Stimulated activated CD4-positive, alpha-beta T cell treated with anti-CD3 and anti-CD28 coated beads, Interleukin-15, amount 100 ng/mL, for 48 hours (primary cell): ENCODE data around the gene PLEKHG4.

Source experiments
- DNase-seq, 2 donors: peaks; one replicate each; pipeline ENCODE4 v3.0.0-alpha.2; 2020; ENCODE audit warnings: low read depth in 2 of 2

The PLEKHG4 gene

DNA sequence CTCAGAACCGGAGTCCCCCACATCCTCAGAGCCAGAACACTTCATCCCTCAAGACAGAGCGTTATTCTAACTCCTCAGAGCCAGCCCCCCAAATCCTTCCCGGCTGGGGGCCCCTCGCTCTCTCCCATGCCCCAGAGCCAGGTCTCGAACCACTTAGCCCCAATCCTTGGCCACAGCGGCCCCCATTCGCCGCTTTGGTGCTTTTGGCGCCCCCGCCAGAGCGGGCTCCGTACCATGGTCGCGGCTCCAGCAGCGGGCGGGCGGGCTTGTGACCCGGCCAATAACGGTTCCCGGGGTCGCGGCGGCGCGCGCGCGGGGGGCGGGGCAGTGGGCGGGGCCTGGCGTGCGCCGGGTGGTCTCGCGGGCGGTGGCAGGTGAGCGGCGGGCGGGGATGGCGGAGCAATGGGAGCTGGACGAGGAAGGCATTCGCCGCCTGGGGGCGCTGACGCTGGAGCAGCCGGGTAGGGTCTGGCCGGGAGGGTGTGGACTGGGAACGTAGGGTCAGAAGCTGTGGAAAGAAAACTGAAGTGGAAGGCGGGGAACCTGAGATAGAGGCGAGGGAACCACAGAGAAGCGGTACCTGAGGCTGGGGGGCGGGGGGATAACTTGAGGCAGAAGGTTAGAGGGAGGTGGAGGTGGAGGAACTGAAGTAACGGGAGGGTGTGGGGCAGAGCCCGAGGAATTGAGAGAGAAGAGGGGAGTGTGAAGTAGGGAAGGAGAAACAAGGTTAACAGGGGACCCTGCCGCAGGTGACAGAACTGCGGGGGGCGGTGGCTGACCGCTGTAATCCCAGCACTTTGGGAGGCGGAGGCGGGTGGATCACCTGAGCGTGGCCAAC, 47.4 kb downstream of the PLEKHG4 start, which contains the start of the genes KCTD19 and LRRC36:
Gene KCTD19, minus strand, starts transcription at position 270 of the 838 bp plus-strand sequence. Its CDS starts 34 bp downstream, at position 236.
Gene LRRC36, plus strand, starts transcription at position 344 of the 838 bp plus-strand sequence. Its CDS starts 48 bp downstream, at position 392.
- DNase-seq, result peak; percentile 41 to 68

DNA sequence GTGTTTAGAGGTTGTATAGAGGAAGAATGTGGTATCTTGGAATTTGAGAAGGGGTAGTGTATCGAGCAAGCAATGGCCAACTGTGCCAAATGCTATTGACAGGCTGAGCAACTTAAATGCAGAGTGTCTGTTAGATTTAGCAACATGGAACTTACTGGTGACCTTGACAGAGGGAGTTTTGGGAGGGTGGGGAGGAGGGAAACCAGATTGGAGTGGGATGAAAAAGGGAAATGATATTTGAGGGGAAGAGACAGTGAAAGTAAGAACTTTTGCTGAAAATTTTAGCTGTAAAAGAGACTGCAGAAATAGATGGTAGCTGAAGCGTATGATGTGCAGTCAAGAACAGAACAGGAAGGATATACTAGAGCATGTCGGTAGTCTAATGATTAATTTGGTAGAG, 48.4 kb downstream of the PLEKHG4 start:
- DNase-seq, result no peak

DNA sequence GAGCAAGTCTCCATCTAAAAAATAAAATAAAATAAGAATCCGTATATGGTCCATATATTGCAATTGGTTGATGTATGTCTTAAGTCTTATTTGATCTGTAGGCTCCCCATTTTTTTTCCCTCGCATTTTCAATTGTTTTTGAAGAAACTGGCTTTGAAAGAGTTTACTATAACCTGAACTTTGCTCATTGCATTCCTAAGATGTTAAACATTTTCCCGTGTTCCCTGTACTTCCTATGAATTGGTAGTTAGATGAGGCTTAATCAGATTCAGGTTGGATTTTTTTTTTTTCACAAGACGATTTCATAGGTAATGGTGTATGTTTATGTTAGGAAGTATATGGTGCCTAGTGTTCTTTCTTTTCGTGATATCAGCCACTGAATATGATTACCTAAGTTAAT, 50.6 kb downstream of the PLEKHG4 start:
- no peak for DNase-seq

DNA sequence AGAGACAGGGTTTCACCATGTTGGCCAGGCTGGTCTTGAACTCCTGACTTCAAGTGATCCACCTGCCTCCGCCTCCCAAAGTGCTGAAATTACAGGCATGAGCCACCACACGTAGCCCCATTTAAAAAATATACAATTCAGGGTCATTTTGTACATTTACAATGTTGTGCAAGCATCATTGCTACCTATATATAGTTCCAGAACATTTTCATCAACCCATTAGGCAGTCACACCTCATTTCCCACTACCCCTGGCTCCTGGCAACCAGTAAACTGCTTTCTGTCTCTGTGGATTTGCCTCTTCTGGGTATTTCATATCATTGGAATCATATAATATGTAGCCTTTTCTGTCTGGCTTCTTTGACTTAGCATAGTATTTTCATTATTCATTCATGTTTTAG, 54.0 kb downstream of the PLEKHG4 start:
- DNase-seq, result no peak

DNA sequence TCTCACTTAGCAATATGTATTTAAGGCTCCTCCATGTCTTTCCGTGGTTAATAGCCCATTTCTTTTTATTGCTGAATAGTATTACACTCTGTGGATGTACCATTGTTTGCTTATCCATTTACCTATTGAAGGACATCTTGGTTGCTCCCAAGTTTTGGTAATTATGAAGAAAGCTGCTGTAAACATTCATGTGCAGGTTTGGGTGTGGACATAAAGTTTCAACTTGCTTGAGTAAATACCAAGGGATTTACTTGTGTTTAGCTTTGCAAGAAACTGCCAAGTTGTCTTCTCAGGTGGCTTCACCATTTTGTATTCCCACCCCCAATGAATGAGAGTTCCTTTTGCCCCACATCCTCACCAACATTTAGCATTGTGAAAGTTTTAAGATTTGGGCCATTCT, 56.8 kb downstream of the PLEKHG4 start:
- no peak for DNase-seq

DNA sequence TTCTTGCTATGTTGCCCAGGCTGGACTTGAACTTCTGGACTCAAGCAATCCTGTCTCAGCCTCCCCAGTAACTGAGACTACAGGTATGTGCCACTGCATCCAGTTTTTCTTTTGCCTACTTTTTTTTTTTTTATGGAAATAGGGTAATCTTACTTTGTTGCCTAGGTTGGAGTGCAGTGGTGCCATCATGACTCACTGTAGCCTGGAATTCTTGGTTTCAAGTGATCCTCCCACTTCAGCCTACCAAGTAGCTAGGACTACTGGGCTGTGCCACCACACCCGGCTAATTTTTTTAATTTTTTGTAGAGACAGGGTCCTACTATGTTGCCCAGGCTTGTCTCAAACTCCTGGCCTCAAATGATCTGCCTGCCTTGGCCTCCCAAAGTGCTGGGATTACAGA, 57.3 kb downstream of the PLEKHG4 start:
- no peak for DNase-seq
